PC-3 (cell line): ENCODE measurements around the gene ATP6V1F.

ENCODE experiments used
- CTCF ChIP-seq: fragments of 300-600 bp; sonication (generic); conservative IDR thresholded peaks from 2 replicates; pipeline ENCODE4 v1.5.1; 2017; ENCODE audit warnings: antibody characterized with exemption, low read depth, mild to moderate bottlenecking, low read length
- EZH2phosphoT487 ChIP-seq: fragments of 300-600 bp; sonication (generic); IDR thresholded peaks from 2 replicates; pipeline ENCODE4 v1.6.1; 2018; ENCODE audit warnings: mild to moderate bottlenecking, antibody characterized with exemption, low read length, borderline replicate concordance

- TF ChIP-seq CTCF (peak; percentile 81), EZH2phosphoT487 (no peak)
Measured at GRCh38 chr7:128879939-128880746, 17.5 kb downstream of the ATP6V1F start.
